HEK293 (cell line): Measurements from ENCODE around the gene ZCCHC8.

Experiments
- KLF10 ChIP-seq: fragments of 450-650 bp; IDR thresholded peaks from 2 replicates; pipeline ENCODE4 v1.5.1; 2018; ENCODE audit warnings: missing biosample characterization, mild to moderate bottlenecking, missing genetic modification characterization
- YY1 ChIP-seq: fragments of 450-650 bp; formaldehyde crosslinking; IDR thresholded peaks from 2 replicates; pipeline ENCODE4 v1.5.1; 2018; ENCODE audit warnings: missing biosample characterization, missing genetic modification characterization
- ZBTB1 ChIP-seq: fragments of 450-650 bp; formaldehyde crosslinking; IDR thresholded peaks from 2 replicates; pipeline ENCODE4 v1.5.1; 2016; ENCODE audit warnings: missing biosample characterization, missing genetic modification characterization
- ZBTB17 ChIP-seq: fragments of 450-650 bp; formaldehyde crosslinking; IDR thresholded peaks from 2 replicates; pipeline ENCODE4 v1.5.1; 2016; ENCODE audit warnings: missing biosample characterization, missing genetic modification characterization
- ZBTB7A ChIP-seq: fragments of 450-650 bp; formaldehyde crosslinking; IDR thresholded peaks from 2 replicates; pipeline ENCODE4 v1.5.1; 2016; ENCODE audit warnings: low read depth, missing biosample characterization, missing genetic modification characterization
- ZFP69B ChIP-seq: fragments of 450-650 bp; formaldehyde crosslinking; IDR thresholded peaks from 2 replicates; pipeline ENCODE4 v1.5.1; 2016; ENCODE audit warnings: missing biosample characterization, missing genetic modification characterization
- ZIC2 ChIP-seq: fragments of 450-650 bp; formaldehyde crosslinking; IDR thresholded peaks from 2 replicates; pipeline ENCODE4 v1.5.1; 2016; ENCODE audit warnings: missing biosample characterization, missing genetic modification characterization
- ZNF2 ChIP-seq: fragments of 450-650 bp; formaldehyde crosslinking; IDR thresholded peaks from 2 replicates; pipeline ENCODE4 v1.5.1; 2016; ENCODE audit warnings: missing biosample characterization, missing genetic modification characterization
- ZNF341 ChIP-seq: fragments of 450-650 bp; formaldehyde crosslinking; IDR thresholded peaks from 2 replicates; pipeline ENCODE4; 2016; ENCODE audit warnings: low read depth, missing biosample characterization, missing genetic modification characterization
- ZNF37A ChIP-seq: fragments of 450-650 bp; IDR thresholded peaks from 2 replicates; pipeline ENCODE4 v1.5.1; 2018; ENCODE audit warnings: missing biosample characterization, missing genetic modification characterization
- ZNF423 ChIP-seq: fragments of 450-650 bp; formaldehyde crosslinking; IDR thresholded peaks from 2 replicates; pipeline ENCODE4 v1.5.1; 2016; ENCODE audit warnings: missing biosample characterization, missing genetic modification characterization
- ZNF600 ChIP-seq: fragments of 450-650 bp; formaldehyde crosslinking; IDR thresholded peaks from 2 replicates; pipeline ENCODE4 v1.5.1; 2016; ENCODE audit warnings: missing biosample characterization, missing genetic modification characterization
- ZNF658 ChIP-seq: fragments of 450-650 bp; formaldehyde crosslinking; IDR thresholded peaks from 2 replicates; pipeline ENCODE4; 2016; ENCODE audit warnings: missing biosample characterization, missing genetic modification characterization
- TF ChIP-seq, protein P1 (sequence below): fragments of 450-650 bp; formaldehyde crosslinking; IDR thresholded peaks from 2 replicates; pipeline ENCODE4 v1.5.1; 2016; ENCODE audit warnings: missing biosample characterization, missing genetic modification characterization
- TF ChIP-seq, protein P2 (sequence below): fragments of 450-650 bp; formaldehyde crosslinking; conservative IDR thresholded peaks from 2 replicates; pipeline ENCODE4 v1.5.1; 2016; ENCODE audit warnings: low read depth, missing biosample characterization, missing genetic modification characterization
- TF ChIP-seq, protein P3 (sequence below): fragments of 450-650 bp; formaldehyde crosslinking; IDR thresholded peaks from 2 replicates; pipeline ENCODE4 v1.5.1; 2016; ENCODE audit warnings: missing biosample characterization, missing genetic modification characterization, borderline replicate concordance
- TF ChIP-seq, protein P4 (sequence below): fragments of 450-650 bp; formaldehyde crosslinking; IDR thresholded peaks from 2 replicates; pipeline ENCODE4 v1.5.1; 2016; ENCODE audit warnings: missing biosample characterization, missing genetic modification characterization
- TF ChIP-seq, protein P5 (sequence below): fragments of 450-650 bp; formaldehyde crosslinking; IDR thresholded peaks from 2 replicates; pipeline ENCODE4 v1.5.1; 2017; ENCODE audit warnings: missing biosample characterization, missing genetic modification characterization
- TF ChIP-seq, protein P6 (sequence below): fragments of 450-650 bp; formaldehyde crosslinking; optimal IDR thresholded peaks from 2 replicates; pipeline ENCODE3; 2016; ENCODE audit warnings: missing biosample characterization, mild to moderate bottlenecking, missing genetic modification characterization

ZCCHC8 gene

DNA sequence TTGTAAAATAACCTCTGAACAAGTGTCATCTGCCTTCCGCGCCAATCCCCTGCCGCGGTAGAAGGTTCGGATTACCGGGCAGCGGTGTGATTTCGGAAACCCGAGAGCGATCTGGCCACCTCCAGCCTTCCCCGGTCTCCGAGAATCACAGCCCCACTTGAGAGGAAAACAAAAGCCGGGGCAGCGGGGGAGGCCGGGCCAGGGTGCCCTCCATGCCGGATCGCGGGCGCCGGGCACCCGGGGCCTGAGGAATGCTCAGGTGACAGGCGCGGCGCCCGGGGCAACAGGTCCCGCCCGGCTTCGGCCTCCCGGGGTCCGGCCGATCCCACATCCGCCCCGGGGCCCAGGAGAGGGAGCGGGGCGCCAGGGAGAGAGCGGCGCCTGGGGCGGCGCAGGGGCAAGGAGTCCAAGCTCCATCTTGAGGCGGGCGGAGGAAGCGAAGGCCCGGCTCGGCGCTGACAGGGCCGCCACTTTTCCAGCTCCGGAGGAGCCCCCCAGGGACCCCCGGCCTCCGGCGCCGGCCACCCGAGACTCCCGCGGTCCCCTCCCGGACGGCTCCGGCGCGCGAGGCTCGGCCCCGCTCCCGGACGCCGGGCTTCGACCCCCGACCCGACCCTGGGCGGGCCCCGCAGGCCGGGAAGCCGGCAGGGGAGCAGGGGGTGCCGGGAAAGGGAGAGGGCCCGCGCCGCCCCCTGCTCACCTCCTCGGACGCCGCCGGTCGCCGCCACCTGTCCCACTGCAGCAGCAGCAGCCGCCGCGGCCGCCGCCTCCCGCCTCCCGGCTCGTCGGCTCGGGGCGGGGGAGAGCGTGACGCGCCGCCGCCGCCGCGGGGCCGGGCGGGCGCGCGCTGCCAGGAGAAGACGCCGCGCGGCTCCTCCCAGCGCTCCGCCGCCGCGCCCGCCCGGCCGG is 78.7 kb downstream of the ZCCHC8 start, which contains the start of gene CLIP1 (continued):
- TF ChIP-seq ZNF423 (tag by site-specific recombination) (peak; percentile 56; the same call in 1 of the 2 replicates), ZBTB17 (tag by site-specific recombination) (peak; percentile 80), YY1 (tag by site-specific recombination) (peak; percentile 69), ZFP69B (tag by site-specific recombination) (peak; percentile 25; the same call in 1 of the 2 replicates), ZNF2 (0 out of 2 replicates have a peak, but pooled peaks have one; percentile 18), KLF10 (tag by site-specific recombination) (peak; percentile 29; the same call in 1 of the 2 replicates), ZNF600 (tag by site-specific recombination) (peak; percentile 62), ZNF658 (tag by site-specific recombination) (no peak), ZBTB1 (tag by site-specific recombination) (no peak), ZNF37A (tag by site-specific recombination) (0 out of 2 replicates have a peak, but pooled peaks have one; percentile 11), ZIC2 (tag by site-specific recombination) (peak; percentile 65), ZNF341 (peak; percentile 86), ZBTB7A (tag by site-specific recombination) (peak; percentile 22; the same call in 1 of the 2 replicates)
- TF ChIP-seq, protein P1, sequence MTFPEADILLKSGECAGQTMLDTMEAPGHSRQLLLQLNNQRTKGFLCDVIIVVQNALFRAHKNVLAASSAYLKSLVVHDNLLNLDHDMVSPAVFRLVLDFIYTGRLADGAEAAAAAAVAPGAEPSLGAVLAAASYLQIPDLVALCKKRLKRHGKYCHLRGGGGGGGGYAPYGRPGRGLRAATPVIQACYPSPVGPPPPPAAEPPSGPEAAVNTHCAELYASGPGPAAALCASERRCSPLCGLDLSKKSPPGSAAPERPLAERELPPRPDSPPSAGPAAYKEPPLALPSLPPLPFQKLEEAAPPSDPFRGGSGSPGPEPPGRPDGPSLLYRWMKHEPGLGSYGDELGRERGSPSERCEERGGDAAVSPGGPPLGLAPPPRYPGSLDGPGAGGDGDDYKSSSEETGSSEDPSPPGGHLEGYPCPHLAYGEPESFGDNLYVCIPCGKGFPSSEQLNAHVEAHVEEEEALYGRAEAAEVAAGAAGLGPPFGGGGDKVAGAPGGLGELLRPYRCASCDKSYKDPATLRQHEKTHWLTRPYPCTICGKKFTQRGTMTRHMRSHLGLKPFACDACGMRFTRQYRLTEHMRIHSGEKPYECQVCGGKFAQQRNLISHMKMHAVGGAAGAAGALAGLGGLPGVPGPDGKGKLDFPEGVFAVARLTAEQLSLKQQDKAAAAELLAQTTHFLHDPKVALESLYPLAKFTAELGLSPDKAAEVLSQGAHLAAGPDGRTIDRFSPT (tag by site-specific recombination), result peak; percentile 41; the same call in 1 of the 2 replicates
- TF ChIP-seq, protein P2, sequence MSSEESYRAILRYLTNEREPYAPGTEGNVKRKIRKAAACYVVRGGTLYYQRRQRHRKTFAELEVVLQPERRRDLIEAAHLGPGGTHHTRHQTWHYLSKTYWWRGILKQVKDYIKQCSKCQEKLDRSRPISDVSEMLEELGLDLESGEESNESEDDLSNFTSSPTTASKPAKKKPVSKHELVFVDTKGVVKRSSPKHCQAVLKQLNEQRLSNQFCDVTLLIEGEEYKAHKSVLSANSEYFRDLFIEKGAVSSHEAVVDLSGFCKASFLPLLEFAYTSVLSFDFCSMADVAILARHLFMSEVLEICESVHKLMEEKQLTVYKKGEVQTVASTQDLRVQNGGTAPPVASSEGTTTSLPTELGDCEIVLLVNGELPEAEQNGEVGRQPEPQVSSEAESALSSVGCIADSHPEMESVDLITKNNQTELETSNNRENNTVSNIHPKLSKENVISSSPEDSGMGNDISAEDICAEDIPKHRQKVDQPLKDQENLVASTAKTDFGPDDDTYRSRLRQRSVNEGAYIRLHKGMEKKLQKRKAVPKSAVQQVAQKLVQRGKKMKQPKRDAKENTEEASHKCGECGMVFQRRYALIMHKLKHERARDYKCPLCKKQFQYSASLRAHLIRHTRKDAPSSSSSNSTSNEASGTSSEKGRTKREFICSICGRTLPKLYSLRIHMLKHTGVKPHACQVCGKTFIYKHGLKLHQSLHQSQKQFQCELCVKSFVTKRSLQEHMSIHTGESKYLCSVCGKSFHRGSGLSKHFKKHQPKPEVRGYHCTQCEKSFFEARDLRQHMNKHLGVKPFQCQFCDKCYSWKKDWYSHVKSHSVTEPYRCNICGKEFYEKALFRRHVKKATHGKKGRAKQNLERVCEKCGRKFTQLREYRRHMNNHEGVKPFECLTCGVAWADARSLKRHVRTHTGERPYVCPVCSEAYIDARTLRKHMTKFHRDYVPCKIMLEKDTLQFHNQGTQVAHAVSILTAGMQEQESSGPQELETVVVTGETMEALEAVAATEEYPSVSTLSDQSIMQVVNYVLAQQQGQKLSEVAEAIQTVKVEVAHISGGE, result peak; percentile 55
- TF ChIP-seq, protein P3, sequence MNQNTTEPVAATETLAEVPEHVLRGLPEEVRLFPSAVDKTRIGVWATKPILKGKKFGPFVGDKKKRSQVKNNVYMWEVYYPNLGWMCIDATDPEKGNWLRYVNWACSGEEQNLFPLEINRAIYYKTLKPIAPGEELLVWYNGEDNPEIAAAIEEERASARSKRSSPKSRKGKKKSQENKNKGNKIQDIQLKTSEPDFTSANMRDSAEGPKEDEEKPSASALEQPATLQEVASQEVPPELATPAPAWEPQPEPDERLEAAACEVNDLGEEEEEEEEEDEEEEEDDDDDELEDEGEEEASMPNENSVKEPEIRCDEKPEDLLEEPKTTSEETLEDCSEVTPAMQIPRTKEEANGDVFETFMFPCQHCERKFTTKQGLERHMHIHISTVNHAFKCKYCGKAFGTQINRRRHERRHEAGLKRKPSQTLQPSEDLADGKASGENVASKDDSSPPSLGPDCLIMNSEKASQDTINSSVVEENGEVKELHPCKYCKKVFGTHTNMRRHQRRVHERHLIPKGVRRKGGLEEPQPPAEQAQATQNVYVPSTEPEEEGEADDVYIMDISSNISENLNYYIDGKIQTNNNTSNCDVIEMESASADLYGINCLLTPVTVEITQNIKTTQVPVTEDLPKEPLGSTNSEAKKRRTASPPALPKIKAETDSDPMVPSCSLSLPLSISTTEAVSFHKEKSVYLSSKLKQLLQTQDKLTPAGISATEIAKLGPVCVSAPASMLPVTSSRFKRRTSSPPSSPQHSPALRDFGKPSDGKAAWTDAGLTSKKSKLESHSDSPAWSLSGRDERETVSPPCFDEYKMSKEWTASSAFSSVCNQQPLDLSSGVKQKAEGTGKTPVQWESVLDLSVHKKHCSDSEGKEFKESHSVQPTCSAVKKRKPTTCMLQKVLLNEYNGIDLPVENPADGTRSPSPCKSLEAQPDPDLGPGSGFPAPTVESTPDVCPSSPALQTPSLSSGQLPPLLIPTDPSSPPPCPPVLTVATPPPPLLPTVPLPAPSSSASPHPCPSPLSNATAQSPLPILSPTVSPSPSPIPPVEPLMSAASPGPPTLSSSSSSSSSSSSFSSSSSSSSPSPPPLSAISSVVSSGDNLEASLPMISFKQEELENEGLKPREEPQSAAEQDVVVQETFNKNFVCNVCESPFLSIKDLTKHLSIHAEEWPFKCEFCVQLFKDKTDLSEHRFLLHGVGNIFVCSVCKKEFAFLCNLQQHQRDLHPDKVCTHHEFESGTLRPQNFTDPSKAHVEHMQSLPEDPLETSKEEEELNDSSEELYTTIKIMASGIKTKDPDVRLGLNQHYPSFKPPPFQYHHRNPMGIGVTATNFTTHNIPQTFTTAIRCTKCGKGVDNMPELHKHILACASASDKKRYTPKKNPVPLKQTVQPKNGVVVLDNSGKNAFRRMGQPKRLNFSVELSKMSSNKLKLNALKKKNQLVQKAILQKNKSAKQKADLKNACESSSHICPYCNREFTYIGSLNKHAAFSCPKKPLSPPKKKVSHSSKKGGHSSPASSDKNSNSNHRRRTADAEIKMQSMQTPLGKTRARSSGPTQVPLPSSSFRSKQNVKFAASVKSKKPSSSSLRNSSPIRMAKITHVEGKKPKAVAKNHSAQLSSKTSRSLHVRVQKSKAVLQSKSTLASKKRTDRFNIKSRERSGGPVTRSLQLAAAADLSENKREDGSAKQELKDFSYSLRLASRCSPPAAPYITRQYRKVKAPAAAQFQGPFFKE, result no peak
- TF ChIP-seq, protein P4, sequence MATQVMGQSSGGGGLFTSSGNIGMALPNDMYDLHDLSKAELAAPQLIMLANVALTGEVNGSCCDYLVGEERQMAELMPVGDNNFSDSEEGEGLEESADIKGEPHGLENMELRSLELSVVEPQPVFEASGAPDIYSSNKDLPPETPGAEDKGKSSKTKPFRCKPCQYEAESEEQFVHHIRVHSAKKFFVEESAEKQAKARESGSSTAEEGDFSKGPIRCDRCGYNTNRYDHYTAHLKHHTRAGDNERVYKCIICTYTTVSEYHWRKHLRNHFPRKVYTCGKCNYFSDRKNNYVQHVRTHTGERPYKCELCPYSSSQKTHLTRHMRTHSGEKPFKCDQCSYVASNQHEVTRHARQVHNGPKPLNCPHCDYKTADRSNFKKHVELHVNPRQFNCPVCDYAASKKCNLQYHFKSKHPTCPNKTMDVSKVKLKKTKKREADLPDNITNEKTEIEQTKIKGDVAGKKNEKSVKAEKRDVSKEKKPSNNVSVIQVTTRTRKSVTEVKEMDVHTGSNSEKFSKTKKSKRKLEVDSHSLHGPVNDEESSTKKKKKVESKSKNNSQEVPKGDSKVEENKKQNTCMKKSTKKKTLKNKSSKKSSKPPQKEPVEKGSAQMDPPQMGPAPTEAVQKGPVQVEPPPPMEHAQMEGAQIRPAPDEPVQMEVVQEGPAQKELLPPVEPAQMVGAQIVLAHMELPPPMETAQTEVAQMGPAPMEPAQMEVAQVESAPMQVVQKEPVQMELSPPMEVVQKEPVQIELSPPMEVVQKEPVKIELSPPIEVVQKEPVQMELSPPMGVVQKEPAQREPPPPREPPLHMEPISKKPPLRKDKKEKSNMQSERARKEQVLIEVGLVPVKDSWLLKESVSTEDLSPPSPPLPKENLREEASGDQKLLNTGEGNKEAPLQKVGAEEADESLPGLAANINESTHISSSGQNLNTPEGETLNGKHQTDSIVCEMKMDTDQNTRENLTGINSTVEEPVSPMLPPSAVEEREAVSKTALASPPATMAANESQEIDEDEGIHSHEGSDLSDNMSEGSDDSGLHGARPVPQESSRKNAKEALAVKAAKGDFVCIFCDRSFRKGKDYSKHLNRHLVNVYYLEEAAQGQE, result no peak
- TF ChIP-seq, protein P5, sequence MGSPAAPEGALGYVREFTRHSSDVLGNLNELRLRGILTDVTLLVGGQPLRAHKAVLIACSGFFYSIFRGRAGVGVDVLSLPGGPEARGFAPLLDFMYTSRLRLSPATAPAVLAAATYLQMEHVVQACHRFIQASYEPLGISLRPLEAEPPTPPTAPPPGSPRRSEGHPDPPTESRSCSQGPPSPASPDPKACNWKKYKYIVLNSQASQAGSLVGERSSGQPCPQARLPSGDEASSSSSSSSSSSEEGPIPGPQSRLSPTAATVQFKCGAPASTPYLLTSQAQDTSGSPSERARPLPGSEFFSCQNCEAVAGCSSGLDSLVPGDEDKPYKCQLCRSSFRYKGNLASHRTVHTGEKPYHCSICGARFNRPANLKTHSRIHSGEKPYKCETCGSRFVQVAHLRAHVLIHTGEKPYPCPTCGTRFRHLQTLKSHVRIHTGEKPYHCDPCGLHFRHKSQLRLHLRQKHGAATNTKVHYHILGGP (tag by site-specific recombination), result no peak
- TF ChIP-seq, protein P6, sequence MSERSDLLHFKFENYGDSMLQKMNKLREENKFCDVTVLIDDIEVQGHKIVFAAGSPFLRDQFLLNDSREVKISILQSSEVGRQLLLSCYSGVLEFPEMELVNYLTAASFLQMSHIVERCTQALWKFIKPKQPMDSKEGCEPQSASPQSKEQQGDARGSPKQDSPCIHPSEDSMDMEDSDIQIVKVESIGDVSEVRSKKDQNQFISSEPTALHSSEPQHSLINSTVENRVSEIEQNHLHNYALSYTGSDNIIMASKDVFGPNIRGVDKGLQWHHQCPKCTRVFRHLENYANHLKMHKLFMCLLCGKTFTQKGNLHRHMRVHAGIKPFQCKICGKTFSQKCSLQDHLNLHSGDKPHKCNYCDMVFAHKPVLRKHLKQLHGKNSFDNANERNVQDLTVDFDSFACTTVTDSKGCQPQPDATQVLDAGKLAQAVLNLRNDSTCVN (tag by site-specific recombination), result peak; percentile 52
